GM23248 (cell line): ENCODE measurements around the gene FHOD3. TPM values are rescaled to one million over a fixed set of nuclear protein-coding genes. Genes with fewer than 3 reads are reported as not detected.

Source experiments
- DNase-seq: peaks from one replicate; pipeline ENCODE4 v3.0.0-alpha.2; 2015
- H2AFZ ChIP-seq: fragments of 200-600 bp; sonication (generic); 2 replicates; pipeline ENCODE4 v1.6.1; 2016; ENCODE audit warnings: antibody characterized with exemption
- H3F3A ChIP-seq: fragments of 200-600 bp; sonication (generic); 2 replicates; pipeline ENCODE4 v1.6.1; 2016; ENCODE audit warnings: mild to moderate bottlenecking, antibody characterized with exemption, mixed run types; ENCODE audit not compliant: insufficient read depth
- H3K27ac ChIP-seq: fragments of 200-600 bp; sonication (generic); 2 replicates; pipeline ENCODE4 v1.5.1; 2016; ENCODE audit warnings: mild to moderate bottlenecking
- H3K27me3 ChIP-seq: fragments of 200-600 bp; sonication (generic); replicated peaks from 2 replicates; pipeline ENCODE4 v1.6.1; 2016; ENCODE audit warnings: mild to moderate bottlenecking; ENCODE audit not compliant: insufficient read depth
- H3K36me3 ChIP-seq: fragments of 200-600 bp; sonication (generic); 2 replicates; pipeline ENCODE4 v1.6.1; 2016; ENCODE audit warnings: low read depth, mild to moderate bottlenecking
- H3K4me1 ChIP-seq: fragments of 200-600 bp; sonication (generic); 2 replicates; pipeline ENCODE4 v1.6.1; 2016; ENCODE audit warnings: mild to moderate bottlenecking; ENCODE audit not compliant: insufficient read depth
- H3K4me2 ChIP-seq: fragments of 200-600 bp; sonication (generic); one replicate; pipeline ENCODE4 v1.6.1; 2016; ENCODE audit warnings: mild to moderate bottlenecking; ENCODE audit not compliant: unreplicated experiment
- H3K4me3 ChIP-seq: fragments of 200-600 bp; sonication (generic); 2 replicates; pipeline ENCODE4 v1.5.1; 2016; ENCODE audit warnings: mild to moderate bottlenecking
- H3K79me2 ChIP-seq: fragments of 200-600 bp; sonication (generic); 2 replicates; pipeline ENCODE4 v1.6.1; 2016; ENCODE audit warnings: mild to moderate bottlenecking; ENCODE audit not compliant: insufficient read depth
- H3K9ac ChIP-seq: fragments of 200-600 bp; sonication (generic); 2 replicates; pipeline ENCODE4 v1.6.1; 2016; ENCODE audit warnings: mild to moderate bottlenecking
- H3K9me2 ChIP-seq: fragments of 200-600 bp; sonication (generic); 2 replicates; pipeline ENCODE4 v1.6.1; 2016; ENCODE audit warnings: mixed run types, mild to moderate bottlenecking, moderate library complexity; ENCODE audit not compliant: insufficient read depth
- H3K9me3 ChIP-seq: fragments of 200-600 bp; sonication (generic); one replicate; pipeline ENCODE4 v1.6.1; 2017; ENCODE audit warnings: low read depth
- H4K20me1 ChIP-seq: fragments of 200-600 bp; sonication (generic); 2 replicates; pipeline ENCODE4 v1.6.0; 2016; ENCODE audit not compliant: insufficient read depth
- EZH2 ChIP-seq: fragments of 200-600 bp; sonication (generic); IDR thresholded peaks from 2 replicates; pipeline ENCODE4 v1.6.1; 2018; ENCODE audit warnings: antibody characterized with exemption, mild to moderate bottlenecking; ENCODE audit not compliant: insufficient read depth, poor library complexity, severe bottlenecking
- EZH2phosphoT487 ChIP-seq: fragments of 200-600 bp; sonication (generic); IDR thresholded peaks from 2 replicates; pipeline ENCODE4 v1.6.1; 2018; ENCODE audit warnings: antibody characterized with exemption, moderate library complexity, mild to moderate bottlenecking, low read depth; ENCODE audit not compliant: insufficient read depth
- WGBS, 2 experiments: methylation state at CpG; one replicate each; pipeline ENCODE4 v1.1.6; 2015 to 2017; ENCODE audit warnings: low lambda C conversion rate in 2 of 2, low coverage in 1 of 2; ENCODE audit errors: missing lambda C conversion rate in 2 of 2; 5-methylcytosine and 5-hydroxymethylcytosine counted together
- in situ Hi-C: fragments of 300-500 bp; cut with MboI; formaldehyde crosslinking; loops from 2 replicates; pipeline ENCODE4 v1.15.0; 2020
- polyA plus RNA-seq: library from polyadenylated mRNA; unstranded; fragments of >200 nt; fragmentation: Nextera tagmentation; extraction: Ambion mirVana; gene quantifications from 2 replicates; pipeline ENCODE4 v1.2.1, GENCODE V29; 2016
- total RNA-seq: library from RNA; depleted of rRNA; stranded (reverse); fragments of >200 nt; shearing (Covaris generic); gene quantifications from 2 replicates; pipeline ENCODE4 v1.2.3, GENCODE V29; 2014

Gene FHOD3
- total and polyA plus RNA-seq, 2 experiments from 2014 or later = 1.6 to 10.1 TPM

GRCh38 chr18:36349552-36349951 lies 52.0 kb downstream of the FHOD3 start:
- peak; percentile 42 for DNase-seq
- H3K36me3 ChIP-seq = no peaks in the 10 kb centered on the region
- 93 to 96% methylated on average over 6 of the region's 6 CpGs for WGBS, 2 experiments
- no peak overlapping the region for H3K27ac ChIP-seq
- no peak overlapping the region for H2AFZ ChIP-seq
- H3K27me3 ChIP-seq = no peaks in the 10 kb centered on the region
- H3K4me3 ChIP-seq = no peak overlapping the region
- in situ Hi-C loops = no loop called here
- H3K4me1 ChIP-seq = peaks cover 18% of the 10 kb centered on the region
- no peaks in the 10 kb centered on the region for H4K20me1 ChIP-seq
- H3F3A ChIP-seq = peaks cover 24% of the 10 kb centered on the region
- H3K9ac ChIP-seq = no peak overlapping the region
- TF ChIP-seq EZH2phosphoT487 (no peak), EZH2 (no peak)
- H3K4me2 ChIP-seq = no peak overlapping the region
- peaks cover 11% of the 10 kb centered on the region; the same call in 1 of the 2 replicates for H3K79me2 ChIP-seq
- no peaks in the 10 kb centered on the region for H3K9me2 ChIP-seq
- H3K9me3 ChIP-seq = no peaks in the 10 kb centered on the region

GRCh38 chr18:36350251-36350651 lies 52.7 kb downstream of the FHOD3 start:
- H3K4me1 ChIP-seq = peaks cover 23% of the 10 kb centered on the region
- H3K9ac ChIP-seq = no peak overlapping the region
- peaks cover 29% of the 10 kb centered on the region for H3F3A ChIP-seq
- H3K4me3 ChIP-seq = no peak overlapping the region
- H3K9me3 ChIP-seq = no peaks in the 10 kb centered on the region
- no peaks in the 10 kb centered on the region for H3K36me3 ChIP-seq
- H3K4me2 ChIP-seq = no peak overlapping the region
- peaks cover 11% of the 10 kb centered on the region; the same call in 1 of the 2 replicates for H3K79me2 ChIP-seq
- in situ Hi-C loops = no loop called here
- no peak overlapping the region for H2AFZ ChIP-seq
- H3K27me3 ChIP-seq = no peaks in the 10 kb centered on the region
- H3K27ac ChIP-seq = no peak overlapping the region
- WGBS, 2 experiments = 100% methylated on average over 3 of the region's 3 CpGs
- H3K9me2 ChIP-seq = no peaks in the 10 kb centered on the region
- H4K20me1 ChIP-seq = no peaks in the 10 kb centered on the region
- TF ChIP-seq EZH2phosphoT487 (no peak), EZH2 (no peak)
- no peak for DNase-seq

GRCh38 chr18:36350839-36351469 lies 53.4 kb downstream of the FHOD3 start:
- no peaks in the 10 kb centered on the region for H4K20me1 ChIP-seq
- H3K9me2 ChIP-seq = no peaks in the 10 kb centered on the region
- no peak overlapping the region for H2AFZ ChIP-seq
- no peak for DNase-seq
- no peak overlapping the region for H3K4me2 ChIP-seq
- in situ Hi-C loops = no loop called here
- peaks cover 30% of the 10 kb centered on the region for H3K4me1 ChIP-seq
- peaks cover 36% of the 10 kb centered on the region for H3F3A ChIP-seq
- H3K9me3 ChIP-seq = no peaks in the 10 kb centered on the region
- no peaks in the 10 kb centered on the region for H3K36me3 ChIP-seq
- TF ChIP-seq EZH2 (no peak), EZH2phosphoT487 (no peak)
- H3K9ac ChIP-seq = no peak overlapping the region
- no peak overlapping the region for H3K4me3 ChIP-seq
- peaks cover 11% of the 10 kb centered on the region; the same call in 1 of the 2 replicates for H3K79me2 ChIP-seq
- WGBS, 2 experiments = 70 to 74% methylated on average over 9 of the region's 9 CpGs
- H3K27me3 ChIP-seq = no peaks in the 10 kb centered on the region
- no peak overlapping the region for H3K27ac ChIP-seq

GRCh38 chr18:36352384-36352783 lies 54.9 kb downstream of the FHOD3 start:
- H3K27me3 ChIP-seq = no peaks in the 10 kb centered on the region
- H3K9me3 ChIP-seq = no peaks in the 10 kb centered on the region
- H3K9me2 ChIP-seq = no peaks in the 10 kb centered on the region
- TF ChIP-seq EZH2 = no peak
- no peak for TF ChIP-seq EZH2phosphoT487
- peaks cover 40% of the 10 kb centered on the region for H3F3A ChIP-seq
- H3K79me2 ChIP-seq = peaks cover 11% of the 10 kb centered on the region; the same call in 1 of the 2 replicates
- H3K4me2 ChIP-seq = peak overlapping the region; percentile 52
- in situ Hi-C loops = no loop called here
- no peak overlapping the region for H2AFZ ChIP-seq
- H3K4me3 ChIP-seq = 0 out of 2 replicates have a peak overlapping the region, but pooled peaks have one; percentile 23
- WGBS, 2 experiments = 0 to 1% methylated on average over 3 of the region's 3 CpGs
- no peak overlapping the region for H3K9ac ChIP-seq
- peak overlapping the region; percentile 33 for H3K27ac ChIP-seq
- peak; percentile 99 for DNase-seq
- H4K20me1 ChIP-seq = no peaks in the 10 kb centered on the region
- no peaks in the 10 kb centered on the region for H3K36me3 ChIP-seq
- H3K4me1 ChIP-seq = peaks cover 31% of the 10 kb centered on the region
